Measurements from ENCODE around the gene DPH7.
"Not testable (repeated sequence)": the region's sequence is repeated elsewhere in the genome, so short reads cannot be mapped to it uniquely, and the experiment has no call there.

Gene DPH7

GRCh38 chr9:137518661-137519459 is 59.9 kb downstream of the DPH7 start:
- DNase-seq (ENCODE audit: low spot score); H3K27ac Mint-ChIP-seq; H3K9me3 Mint-ChIP-seq; H3K27me3 Mint-ChIP-seq (ENCODE audit: low read depth); H3K4me1 Mint-ChIP-seq (ENCODE audit: low read depth); H3K36me3 Mint-ChIP-seq (ENCODE audit: low read depth); H3K4me3 Mint-ChIP-seq: not testable (repeated sequence)

GRCh38 chr9:137516144-137516917 is 62.4 kb downstream of the DPH7 start:
- Mint-ChIP-seq H3K36me3 (ENCODE audit: low read depth) (no peaks in the 10 kb centered on the region), H3K4me1 (ENCODE audit: low read depth) (no peaks in the 10 kb centered on the region), H3K9me3 (no peaks in the 10 kb centered on the region), H3K27me3 (ENCODE audit: low read depth) (no peaks in the 10 kb centered on the region), H3K4me3 (no peak overlapping the region), H3K27ac (no peak overlapping the region)
- no peak for DNase-seq (ENCODE audit: low spot score)

- no peak for DNase-seq (ENCODE audit: low spot score)
- no peaks in the 10 kb centered on the region for H3K4me1 Mint-ChIP-seq (ENCODE audit: low read depth)
- H3K27me3 Mint-ChIP-seq (ENCODE audit: low read depth), result no peaks in the 10 kb centered on the region
- no peak overlapping the region for H3K4me3 Mint-ChIP-seq
- H3K27ac Mint-ChIP-seq, result no peak overlapping the region
- H3K9me3 Mint-ChIP-seq, result no peaks in the 10 kb centered on the region
- no peaks in the 10 kb centered on the region for H3K36me3 Mint-ChIP-seq (ENCODE audit: low read depth)
These were observed 63.4 kb downstream of the DPH7 start for GRCh38 chr9:137515338-137515724.

- Mint-ChIP-seq H3K27me3 (ENCODE audit: low read depth) (no peaks in the 10 kb centered on the region), H3K27ac (no peak overlapping the region), H3K9me3 (no peaks in the 10 kb centered on the region), H3K4me1 (ENCODE audit: low read depth) (no peaks in the 10 kb centered on the region), H3K4me3 (no peak overlapping the region), H3K36me3 (ENCODE audit: low read depth) (no peaks in the 10 kb centered on the region)
- no peak for DNase-seq (ENCODE audit: low spot score)
These were observed 63.9 kb downstream of the DPH7 start for GRCh38 chr9:137514691-137515337.

GRCh38 chr9:137513801-137514570 is 64.7 kb downstream of the DPH7 start:
- H3K27me3 Mint-ChIP-seq (ENCODE audit: low read depth); H3K9me3 Mint-ChIP-seq; H3K4me3 Mint-ChIP-seq; H3K27ac Mint-ChIP-seq; H3K36me3 Mint-ChIP-seq (ENCODE audit: low read depth); H3K4me1 Mint-ChIP-seq (ENCODE audit: low read depth); DNase-seq (ENCODE audit: low spot score): not testable (repeated sequence)

- H3K9me3 Mint-ChIP-seq; H3K4me3 Mint-ChIP-seq; H3K27me3 Mint-ChIP-seq (ENCODE audit: low read depth); H3K27ac Mint-ChIP-seq; H3K36me3 Mint-ChIP-seq (ENCODE audit: low read depth); H3K4me1 Mint-ChIP-seq (ENCODE audit: low read depth); DNase-seq (ENCODE audit: low spot score): not testable (repeated sequence)
These were observed 65.6 kb downstream of the DPH7 start for GRCh38 chr9:137513136-137513535.

- Mint-ChIP-seq H3K4me3 (no peak overlapping the region), H3K9me3 (no peaks in the 10 kb centered on the region), H3K27ac (no peak overlapping the region), H3K27me3 (ENCODE audit: low read depth) (no peaks in the 10 kb centered on the region), H3K36me3 (ENCODE audit: low read depth) (no peaks in the 10 kb centered on the region), H3K4me1 (ENCODE audit: low read depth) (no peaks in the 10 kb centered on the region)
- no peak for DNase-seq (ENCODE audit: low spot score)
These were observed 66.8 kb downstream of the DPH7 start for GRCh38 chr9:137511758-137512463.

GRCh38 chr9:137511126-137511525 is 67.6 kb downstream of the DPH7 start:
- H3K4me1 Mint-ChIP-seq (ENCODE audit: low read depth); H3K27ac Mint-ChIP-seq; DNase-seq (ENCODE audit: low spot score); H3K4me3 Mint-ChIP-seq; H3K27me3 Mint-ChIP-seq (ENCODE audit: low read depth); H3K36me3 Mint-ChIP-seq (ENCODE audit: low read depth); H3K9me3 Mint-ChIP-seq: not testable (repeated sequence)

GRCh38 chr9:137509198-137509597 is 69.5 kb downstream of the DPH7 start:
- H3K27ac Mint-ChIP-seq, result no peak overlapping the region
- H3K4me3 Mint-ChIP-seq, result no peak overlapping the region
- no peaks in the 10 kb centered on the region for H3K4me1 Mint-ChIP-seq (ENCODE audit: low read depth)
- no peaks in the 10 kb centered on the region for H3K9me3 Mint-ChIP-seq
- H3K36me3 Mint-ChIP-seq (ENCODE audit: low read depth), result no peaks in the 10 kb centered on the region
- no peaks in the 10 kb centered on the region for H3K27me3 Mint-ChIP-seq (ENCODE audit: low read depth)
- DNase-seq (ENCODE audit: low spot score), result no peak

GRCh38 chr9:137506702-137507171 is 72.0 kb downstream of the DPH7 start:
- Mint-ChIP-seq H3K9me3 (peaks cover 6% of the 10 kb centered on the region), H3K4me3 (no peak overlapping the region), H3K27ac (no peak overlapping the region), H3K27me3 (ENCODE audit: low read depth) (no peaks in the 10 kb centered on the region), H3K4me1 (ENCODE audit: low read depth) (no peaks in the 10 kb centered on the region), H3K36me3 (ENCODE audit: low read depth) (peaks cover 5% of the 10 kb centered on the region)
- DNase-seq (ENCODE audit: low spot score), result no peak

GRCh38 chr9:137506274-137506673 is 72.5 kb downstream of the DPH7 start:
- DNase-seq (ENCODE audit: low spot score), result no peak
- peaks cover 5% of the 10 kb centered on the region for H3K36me3 Mint-ChIP-seq (ENCODE audit: low read depth)
- H3K27ac Mint-ChIP-seq, result no peak overlapping the region
- H3K9me3 Mint-ChIP-seq, result peaks cover 8% of the 10 kb centered on the region
- no peaks in the 10 kb centered on the region for H3K4me1 Mint-ChIP-seq (ENCODE audit: low read depth)
- H3K27me3 Mint-ChIP-seq (ENCODE audit: low read depth), result no peaks in the 10 kb centered on the region
- no peak overlapping the region for H3K4me3 Mint-ChIP-seq

GRCh38 chr9:137505421-137506140 is 73.1 kb downstream of the DPH7 start:
- Mint-ChIP-seq H3K9me3 (peaks cover 8% of the 10 kb centered on the region), H3K4me3 (no peak overlapping the region), H3K36me3 (ENCODE audit: low read depth) (peaks cover 5% of the 10 kb centered on the region), H3K4me1 (ENCODE audit: low read depth) (no peaks in the 10 kb centered on the region), H3K27ac (no peak overlapping the region), H3K27me3 (ENCODE audit: low read depth) (no peaks in the 10 kb centered on the region)
- DNase-seq (ENCODE audit: low spot score), result no peak
